ENCODE data around the gene CLIC1. TPM values are rescaled to one million over a fixed set of nuclear protein-coding genes. Genes with fewer than 3 reads are reported as not detected.

CLIC1 gene
- total RNA-seq, 1 experiment from 2014 or later, result 432 TPM

GRCh38 chr6:31765559-31765909, 29.2 kb upstream of the CLIC1 start:
- POLR2A ChIA-PET, result no interaction called here

More at GRCh38 chr6:31765559-31765909, 29.2 kb upstream of the CLIC1 start:
- H3K9ac ChIP-seq (ENCODE audit: low read length), result no peak overlapping the region
- H3K4me2 ChIP-seq (ENCODE audit: low read length), result no peak overlapping the region
- RAD21 ChIA-PET (ENCODE audit: low non-redundant PET in 1 of 2, low total read pairs in 2 of 2, uncharacterized antibody in 2 of 2, unreplicated experiment in 2 of 2), result no interaction called here
- no peak overlapping the region for H2AFZ ChIP-seq (ENCODE audit: low read depth, low read length, poor library complexity, severe bottlenecking)
- no peaks in the 10 kb centered on the region for H4K20me1 ChIP-seq (ENCODE audit: insufficient read depth)
- no peaks in the 10 kb centered on the region for H3K27me3 ChIP-seq (ENCODE audit: insufficient read depth, low read length)
- H3K79me2 ChIP-seq (ENCODE audit: insufficient read depth, low read length), result no peaks in the 10 kb centered on the region
- peaks cover 12 to 30% of the 10 kb centered on the region in 2 experiments; a peak in 3 of 4 replicates for H3K4me1 ChIP-seq (ENCODE audit: control insufficient read depth in 1 of 2, insufficient read depth in 2 of 2, low read length in 2 of 2)
- ATAC-seq (no peak), DNase-seq (ENCODE audit: low read depth, low spot score) (no peak)
- peaks cover 0 to 11% of the 10 kb centered on the region in 2 experiments; a peak in 1 of 4 replicates for H3K36me3 ChIP-seq (ENCODE audit: control insufficient read depth in 1 of 2, insufficient read depth in 2 of 2, low read length in 2 of 2)
- intact Hi-C loops (cut with micrococcal nuclease), result no loop called here
- CTCF ChIA-PET, result interaction anchor here (0.9 kb wide), 1 partner anchor 65 kb away, joined by 5 read pairs; no protein-coding TSS in a partner anchor
- TF ChIP-seq RAD21 (IDR thresholded peaks at IDR 0.05; ENCODE audit: low read depth) (no peak), EZH2 (IDR thresholded peaks at IDR 0.05) (no peak), SRF (IDR thresholded peaks at IDR 0.05; ENCODE audit: low read depth) (no peak), SIN3A (IDR thresholded peaks at IDR 0.05; ENCODE audit: low read depth) (no peak), TCF7L2 (IDR thresholded peaks at IDR 0.05; ENCODE audit: borderline replicate concordance, extremely low read depth, insufficient read depth, insufficient read length) (no peak), YY1 (IDR thresholded peaks at IDR 0.05; ENCODE audit: extremely low read depth, insufficient replicate concordance, low read depth, low read length) (no peak)
- TF ChIP-seq, protein P1, sequence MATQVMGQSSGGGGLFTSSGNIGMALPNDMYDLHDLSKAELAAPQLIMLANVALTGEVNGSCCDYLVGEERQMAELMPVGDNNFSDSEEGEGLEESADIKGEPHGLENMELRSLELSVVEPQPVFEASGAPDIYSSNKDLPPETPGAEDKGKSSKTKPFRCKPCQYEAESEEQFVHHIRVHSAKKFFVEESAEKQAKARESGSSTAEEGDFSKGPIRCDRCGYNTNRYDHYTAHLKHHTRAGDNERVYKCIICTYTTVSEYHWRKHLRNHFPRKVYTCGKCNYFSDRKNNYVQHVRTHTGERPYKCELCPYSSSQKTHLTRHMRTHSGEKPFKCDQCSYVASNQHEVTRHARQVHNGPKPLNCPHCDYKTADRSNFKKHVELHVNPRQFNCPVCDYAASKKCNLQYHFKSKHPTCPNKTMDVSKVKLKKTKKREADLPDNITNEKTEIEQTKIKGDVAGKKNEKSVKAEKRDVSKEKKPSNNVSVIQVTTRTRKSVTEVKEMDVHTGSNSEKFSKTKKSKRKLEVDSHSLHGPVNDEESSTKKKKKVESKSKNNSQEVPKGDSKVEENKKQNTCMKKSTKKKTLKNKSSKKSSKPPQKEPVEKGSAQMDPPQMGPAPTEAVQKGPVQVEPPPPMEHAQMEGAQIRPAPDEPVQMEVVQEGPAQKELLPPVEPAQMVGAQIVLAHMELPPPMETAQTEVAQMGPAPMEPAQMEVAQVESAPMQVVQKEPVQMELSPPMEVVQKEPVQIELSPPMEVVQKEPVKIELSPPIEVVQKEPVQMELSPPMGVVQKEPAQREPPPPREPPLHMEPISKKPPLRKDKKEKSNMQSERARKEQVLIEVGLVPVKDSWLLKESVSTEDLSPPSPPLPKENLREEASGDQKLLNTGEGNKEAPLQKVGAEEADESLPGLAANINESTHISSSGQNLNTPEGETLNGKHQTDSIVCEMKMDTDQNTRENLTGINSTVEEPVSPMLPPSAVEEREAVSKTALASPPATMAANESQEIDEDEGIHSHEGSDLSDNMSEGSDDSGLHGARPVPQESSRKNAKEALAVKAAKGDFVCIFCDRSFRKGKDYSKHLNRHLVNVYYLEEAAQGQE (IDR thresholded peaks at IDR 0.05; ENCODE audit: low read depth), result no peak
- H3K9me2 ChIP-seq (ENCODE audit: insufficient read depth), result no peaks in the 10 kb centered on the region
- H3K4me3 ChIP-seq (replicated peaks in 1 of 2; ENCODE audit: low read depth in 1 of 2, low read length in 2 of 2), result no peak overlapping the region
- no peak overlapping the region; the same call in 1 of the 2 replicates for H3K27ac ChIP-seq (ENCODE audit: low read depth, low read length)
- no peaks in the 10 kb centered on the region for H3K9me3 ChIP-seq (ENCODE audit: control insufficient read depth in 1 of 2, insufficient read depth in 1 of 2, low read depth in 1 of 2, low read length in 2 of 2)
- no TSS peak for BruUV-seq (replicated peaks)

Data from HCT116 (cell line).